ENCODE data around the gene ANGPT4. TPM values are rescaled to one million over a fixed set of nuclear protein-coding genes. Genes with fewer than 3 reads are reported as not detected.

ANGPT4 gene
- total and polyA plus RNA-seq, 9 of the 15 experiments (the other 6 are each of a cell fraction or from before 2014, with no cell fraction given), result not detected

GRCh38 chr20:911882-912600 lies 4.1 kb downstream of the ANGPT4 start (continued):
- TF ChIP-seq REST (IDR thresholded peaks at IDR 0.05; ENCODE audit: borderline replicate concordance) (peak; percentile 7; the same call in 1 of the 2 replicates), REST (CRISPR knock-in tag; IDR thresholded peaks at IDR 0.05; ENCODE audit: low read depth) (no peak), L3MBTL2 (IDR thresholded peaks at IDR 0.05) (no peak), NR3C1 (CRISPR knock-in tag; IDR thresholded peaks at IDR 0.05) (no peak), RBM34 (IDR thresholded peaks at IDR 0.05; ENCODE audit: borderline replicate concordance, insufficient read depth, low read length) (no peak), SP2 (IDR thresholded peaks at IDR 0.05; ENCODE audit: extremely low read depth, low read depth, low read length, poor library complexity, severe bottlenecking) (no peak)

All from K562 (cell line).